Immature natural killer cell (primary cell): ENCODE data around the gene GPR4. TPM values are rescaled to one million over a fixed set of nuclear protein-coding genes. Genes with fewer than 3 reads are reported as not detected.
"Not testable (repeated sequence)": the region's sequence is repeated elsewhere in the genome, so short reads cannot be mapped to it uniquely, and the experiment has no call there.

Source experiments
- DNase-seq, 3 donors: peaks; one replicate each; pipeline ENCODE4 v3.0.0; 2022; ENCODE audit warnings: mixed read lengths in 1 of 3
- H3K27ac Mint-ChIP-seq, 6 donors: one replicate each; pipeline ENCODE4 v1.8.0; 2020; ENCODE audit warnings: mixed read lengths in 6 of 6, mild to moderate bottlenecking in 5 of 6, inconsistent platforms in 4 of 6, moderate library complexity in 3 of 6
- H3K27me3 Mint-ChIP-seq, 3 donors: one replicate each; pipeline ENCODE4 v1.8.0; 2020 to 2021; ENCODE audit warnings: low read depth in 3 of 3, mild to moderate bottlenecking in 3 of 3, mixed read lengths in 3 of 3, moderate library complexity in 3 of 3, inconsistent platforms in 1 of 3
- H3K36me3 Mint-ChIP-seq, 3 donors: one replicate each; pipeline ENCODE4 v1.8.0; 2020; ENCODE audit warnings: mixed read lengths in 3 of 3, inconsistent platforms in 2 of 3, mild to moderate bottlenecking in 2 of 3
- H3K4me1 Mint-ChIP-seq, 2 donors: one replicate each; pipeline ENCODE4 v1.8.0; 2020; ENCODE audit warnings: inconsistent platforms in 2 of 2, mild to moderate bottlenecking in 2 of 2, mixed read lengths in 2 of 2, moderate library complexity in 1 of 2
- H3K4me3 Mint-ChIP-seq, 5 donors: one replicate each; pipeline ENCODE4 v1.8.0; 2020; ENCODE audit warnings: mild to moderate bottlenecking in 5 of 5, mixed read lengths in 5 of 5, inconsistent platforms in 3 of 5, moderate library complexity in 3 of 5
- H3K9me3 Mint-ChIP-seq, 6 donors: one replicate each; pipeline ENCODE4 v1.8.0; 2020; ENCODE audit warnings: mild to moderate bottlenecking in 6 of 6, mixed read lengths in 6 of 6, inconsistent platforms in 4 of 6, moderate library complexity in 3 of 6
- polyA plus RNA-seq, 3 donors: library from polyadenylated mRNA; unstranded; fragments of 300-500 nt; fragmentation: Illumina TruSeq; gene quantifications; one replicate each; pipeline ENCODE4 v1.2.3, GENCODE V29; 2021

GPR4 gene
- polyA plus RNA-seq, 3 donors from 2014 or later: not detected

GRCh38 chr19:45637890-45638667 is 36.1 kb upstream of the GPR4 start:
- peaks cover 5 to 12% (median 11%) of the 10 kb centered on the region in 3 donors for H3K27me3 Mint-ChIP-seq
- H3K4me3 Mint-ChIP-seq: peak overlapping the region; percentile 84 to 97 (median 94)
- peak overlapping the region in 3 of 6 donors; percentile 17 to 88 (median 55) for H3K27ac Mint-ChIP-seq
- DNase-seq: no peak
- H3K4me1 Mint-ChIP-seq: peaks cover 43 to 44% of the 10 kb centered on the region in 2 donors
- no peaks in the 10 kb centered on the region for H3K9me3 Mint-ChIP-seq
- peaks cover 0 to 4% (median 0%) of the 10 kb centered on the region in 3 donors for H3K36me3 Mint-ChIP-seq

GRCh38 chr19:45636902-45637301 is 34.9 kb upstream of the GPR4 start:
- no peak overlapping the region for H3K4me3 Mint-ChIP-seq
- no peak overlapping the region for H3K27ac Mint-ChIP-seq
- no peaks in the 10 kb centered on the region for H3K9me3 Mint-ChIP-seq
- peaks cover 4 to 10% (median 7%) of the 10 kb centered on the region in 3 donors for H3K27me3 Mint-ChIP-seq
- H3K4me1 Mint-ChIP-seq: peaks cover 34 to 35% of the 10 kb centered on the region in 2 donors
- DNase-seq: no peak
- peaks cover 0 to 4% (median 0%) of the 10 kb centered on the region in 3 donors for H3K36me3 Mint-ChIP-seq

GRCh38 chr19:45636275-45636674 is 34.3 kb upstream of the GPR4 start:
- H3K4me3 Mint-ChIP-seq: no peak overlapping the region
- peaks cover 27 to 29% of the 10 kb centered on the region in 2 donors for H3K4me1 Mint-ChIP-seq
- H3K9me3 Mint-ChIP-seq: no peaks in the 10 kb centered on the region
- no peak for DNase-seq
- peaks cover 3 to 7% (median 4%) of the 10 kb centered on the region in 3 donors for H3K27me3 Mint-ChIP-seq
- H3K36me3 Mint-ChIP-seq: peaks cover 0 to 2% (median 0%) of the 10 kb centered on the region in 3 donors
- H3K27ac Mint-ChIP-seq: no peak overlapping the region

GRCh38 chr19:45632468-45633196 is 30.6 kb upstream of the GPR4 start:
- DNase-seq: no peak
- no peak overlapping the region for H3K27ac Mint-ChIP-seq
- peaks cover 1 to 2% (median 2%) of the 10 kb centered on the region in 3 donors for H3K27me3 Mint-ChIP-seq
- H3K4me3 Mint-ChIP-seq: no peak overlapping the region
- H3K9me3 Mint-ChIP-seq: no peaks in the 10 kb centered on the region
- H3K4me1 Mint-ChIP-seq: no peaks in the 10 kb centered on the region
- no peaks in the 10 kb centered on the region for H3K36me3 Mint-ChIP-seq

GRCh38 chr19:45630463-45630862 is 28.5 kb upstream of the GPR4 start:
- DNase-seq: no peak
- Mint-ChIP-seq H3K27ac (peak overlapping the region in 1 of 6 donors; percentile 59), H3K36me3 (peaks cover 0 to 2% (median 2%) of the 10 kb centered on the region in 3 donors), H3K4me1 (peaks cover 0 to under 1% of the 10 kb centered on the region in 2 donors), H3K9me3 (no peaks in the 10 kb centered on the region), H3K4me3 (no peak overlapping the region), H3K27me3 (peaks cover 1 to 4% (median 2%) of the 10 kb centered on the region in 3 donors)

- DNase-seq: no peak
- Mint-ChIP-seq H3K4me1 (peaks cover 0 to 2% of the 10 kb centered on the region in 2 donors), H3K36me3 (peaks cover under 1 to 7% (median 3%) of the 10 kb centered on the region in 3 donors), H3K27ac (peak overlapping the region in 1 of 6 donors; percentile 58), H3K4me3 (no peak overlapping the region), H3K27me3 (peaks cover 1 to 5% (median 4%) of the 10 kb centered on the region in 3 donors), H3K9me3 (no peaks in the 10 kb centered on the region)
Measured at GRCh38 chr19:45629704-45630103, 27.7 kb upstream of the GPR4 start.

- not testable (repeated sequence) for H3K4me1 Mint-ChIP-seq, H3K9me3 Mint-ChIP-seq, DNase-seq, H3K27me3 Mint-ChIP-seq, H3K27ac Mint-ChIP-seq, H3K4me3 Mint-ChIP-seq
- H3K36me3 Mint-ChIP-seq: peaks cover 9 to 16% (median 9%) of the 10 kb centered on the region in 3 donors
Measured at GRCh38 chr19:45628219-45628618, 26.2 kb upstream of the GPR4 start.

- peaks cover 14 to 32% (median 16%) of the 10 kb centered on the region in 3 donors for H3K36me3 Mint-ChIP-seq
- peak overlapping the region in 5 of 6 donors; percentile 1 to 55 (median 3) for H3K27ac Mint-ChIP-seq
- peaks cover 0 to 3% (median 2%) of the 10 kb centered on the region in 3 donors for H3K27me3 Mint-ChIP-seq
- DNase-seq: no peak
- no peak overlapping the region for H3K4me3 Mint-ChIP-seq
- peaks cover 0 to 2% of the 10 kb centered on the region in 2 donors for H3K4me1 Mint-ChIP-seq
- H3K9me3 Mint-ChIP-seq: no peaks in the 10 kb centered on the region
Measured at GRCh38 chr19:45623984-45624383, 22.0 kb upstream of the GPR4 start.

- Mint-ChIP-seq H3K4me3 (no peak overlapping the region), H3K27ac (peak overlapping the region in 1 of 6 donors; percentile 69), H3K27me3 (peaks cover 1 to 4% (median 3%) of the 10 kb centered on the region in 3 donors), H3K4me1 (peaks cover 0 to 2% of the 10 kb centered on the region in 2 donors), H3K36me3 (peaks cover 14 to 35% (median 16%) of the 10 kb centered on the region in 3 donors), H3K9me3 (no peaks in the 10 kb centered on the region)
- no peak for DNase-seq
Measured at GRCh38 chr19:45621976-45622503, 20.0 kb upstream of the GPR4 start.

GRCh38 chr19:45621389-45621788 is 19.4 kb upstream of the GPR4 start:
- H3K4me1 Mint-ChIP-seq: peaks cover 0 to 2% of the 10 kb centered on the region in 2 donors
- DNase-seq: no peak
- H3K27ac Mint-ChIP-seq: peak overlapping the region in 1 of 6 donors; percentile 40
- H3K27me3 Mint-ChIP-seq: peaks cover 1 to 4% (median 3%) of the 10 kb centered on the region in 3 donors
- H3K36me3 Mint-ChIP-seq: peaks cover 14 to 35% (median 16%) of the 10 kb centered on the region in 3 donors
- no peak overlapping the region for H3K4me3 Mint-ChIP-seq
- no peaks in the 10 kb centered on the region for H3K9me3 Mint-ChIP-seq

GRCh38 chr19:45616704-45617017 is 14.6 kb upstream of the GPR4 start:
- H3K27me3 Mint-ChIP-seq: peaks cover 0 to 4% (median 2%) of the 10 kb centered on the region in 3 donors

GRCh38 chr19:45615795-45616703 is 14.0 kb upstream of the GPR4 start:
- Mint-ChIP-seq H3K27ac (peak overlapping the region in 4 of 6 donors; percentile 18 to 83 (median 50)), H3K27me3 (peaks cover 0 to 4% (median 2%) of the 10 kb centered on the region in 3 donors), H3K9me3 (no peaks in the 10 kb centered on the region), H3K4me3 (no peak overlapping the region), H3K36me3 (peaks cover 11 to 32% (median 15%) of the 10 kb centered on the region in 3 donors), H3K4me1 (peaks cover 9 to 12% of the 10 kb centered on the region in 2 donors)
- DNase-seq: peak; percentile 56 to 80 (median 60)

More at GRCh38 chr19:45616704-45617017, 14.6 kb upstream of the GPR4 start:
- no peak for DNase-seq
- Mint-ChIP-seq H3K9me3 (no peaks in the 10 kb centered on the region), H3K4me3 (no peak overlapping the region), H3K27ac (no peak overlapping the region), H3K36me3 (peaks cover 11 to 28% (median 15%) of the 10 kb centered on the region in 3 donors), H3K4me1 (peaks cover 9 to 12% of the 10 kb centered on the region in 2 donors)

- DNase-seq, H3K27me3 Mint-ChIP-seq, H3K27ac Mint-ChIP-seq, H3K9me3 Mint-ChIP-seq, H3K4me3 Mint-ChIP-seq: not testable (repeated sequence)
- Mint-ChIP-seq H3K36me3 (peaks cover 11 to 31% (median 15%) of the 10 kb centered on the region in 3 donors), H3K4me1 (peaks cover 9 to 12% of the 10 kb centered on the region in 2 donors)
Measured at GRCh38 chr19:45615056-45615455, 13.0 kb upstream of the GPR4 start.
